ENCODE data around the gene MYLK. TPM values are rescaled to one million over a fixed set of nuclear protein-coding genes. Genes with fewer than 3 reads are reported as not detected.

Gene MYLK
- total and polyA plus RNA-seq, 11 donors, result 3.2 to 20.7 (median 12.4) TPM

- ATAC-seq, result no peak
- intact Hi-C loops (cut with DNase I), result no loop called here
- no peaks in the 10 kb centered on the region for H3K4me1 ChIP-seq
These were observed 153.3 kb downstream of the MYLK start for GRCh38 chr3:123730829-123731228.

GRCh38 chr3:123728991-123729390 is 155.1 kb downstream of the MYLK start:
- H3K27ac ChIP-seq, result no peak overlapping the region
- intact Hi-C loops (cut with DNase I), result no loop called here
- 93 to 96% (median 96%) methylated on average over 3 of the region's 3 CpGs for WGBS, 4 donors
- H3K4me3 ChIP-seq, result no peak overlapping the region
- DNase-seq (no peak), ATAC-seq (no peak)
- peaks cover 0 to 2% (median 0%) of the 10 kb centered on the region in 12 donors for H3K4me1 ChIP-seq
- H3K9me3 ChIP-seq, result no peaks in the 10 kb centered on the region
- no peaks in the 10 kb centered on the region for H3K27me3 ChIP-seq
- no peaks in the 10 kb centered on the region for H3K36me3 ChIP-seq
- TF ChIP-seq POLR2A (IDR thresholded peaks at IDR 0.05) (no peak), CTCF (IDR thresholded peaks at IDR 0.05) (no peak)

More at GRCh38 chr3:123730829-123731228, 153.3 kb downstream of the MYLK start:
- Histone ChIP-seq H3K9me3 (no peaks in the 10 kb centered on the region), H3K4me3 (no peak overlapping the region), H3K36me3 (no peaks in the 10 kb centered on the region), H3K27ac (no peak overlapping the region), H3K27me3 (no peaks in the 10 kb centered on the region)
- TF ChIP-seq POLR2A (IDR thresholded peaks at IDR 0.05) (no peak), CTCF (IDR thresholded peaks at IDR 0.05) (no peak)
- WGBS, 4 donors, result 81 to 87% (median 86%) methylated on average over 4 of the region's 4 CpGs
- DNase-seq, result no peak

- H3K4me1 ChIP-seq, result peaks cover 0 to 11% (median 3%) of the 10 kb centered on the region in 12 donors
- no peak overlapping the region for H3K4me3 ChIP-seq
- no peaks in the 10 kb centered on the region for H3K9me3 ChIP-seq
- no peaks in the 10 kb centered on the region for H3K36me3 ChIP-seq
- ATAC-seq (no peak), DNase-seq (no peak)
- 73 to 82% (median 77%) methylated on average over 2 of the region's 2 CpGs for WGBS, 4 donors
- intact Hi-C loops (cut with DNase I), result no loop called here
- no peak for TF ChIP-seq POLR2A (IDR thresholded peaks at IDR 0.05)
- TF ChIP-seq CTCF (IDR thresholded peaks at IDR 0.05), result no peak
- H3K27me3 ChIP-seq, result no peaks in the 10 kb centered on the region
- no peak overlapping the region for H3K27ac ChIP-seq
These were observed 156.1 kb downstream of the MYLK start for GRCh38 chr3:123728014-123728413.

DNA sequence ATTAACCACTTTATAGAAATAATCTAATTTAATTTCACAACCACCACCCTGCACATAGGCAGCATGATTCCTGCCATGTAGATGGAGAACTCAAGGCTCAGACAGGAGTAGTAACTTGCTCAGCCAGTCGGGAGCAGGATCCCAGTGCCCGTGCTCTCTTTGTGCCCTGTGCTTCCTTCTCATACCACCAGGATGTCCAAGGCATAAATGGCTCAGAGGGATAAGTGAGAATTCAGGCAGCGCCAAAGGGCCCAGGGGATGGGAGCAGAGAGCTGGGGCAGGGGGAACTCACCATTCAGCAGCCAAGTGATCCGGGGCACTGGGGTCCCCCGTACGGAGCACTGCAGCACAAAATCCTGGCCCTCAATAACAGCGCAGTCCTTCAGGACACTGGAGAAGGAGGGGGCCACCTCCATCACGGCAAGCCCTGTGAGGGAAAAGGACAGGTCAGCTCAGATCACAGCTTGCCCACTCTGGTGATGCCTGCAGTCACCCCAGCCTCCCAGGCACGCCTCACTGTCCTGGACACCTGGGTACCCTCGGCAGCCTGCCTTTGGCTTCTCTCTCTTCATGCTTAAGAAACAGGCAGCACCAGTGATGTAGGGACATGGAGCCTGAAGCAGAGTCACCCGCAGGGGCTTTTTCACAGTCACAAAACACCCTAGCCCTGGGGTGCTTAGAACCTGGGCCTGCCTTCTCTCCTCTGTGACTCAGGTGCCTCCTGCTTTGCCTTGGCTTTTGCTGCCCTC is 158.3 kb downstream of the MYLK start:
- no peaks in the 10 kb centered on the region for H3K36me3 ChIP-seq
- no peak overlapping the region for H3K4me3 ChIP-seq
- intact Hi-C loops (cut with DNase I), result no loop called here
- no peaks in the 10 kb centered on the region for H3K9me3 ChIP-seq
- H3K27ac ChIP-seq, result no peak overlapping the region
- DNase-seq (no peak), ATAC-seq (no peak)
- peaks cover 0 to 13% (median 3%) of the 10 kb centered on the region in 12 donors for H3K4me1 ChIP-seq
- WGBS, 4 donors, result 85 to 88% (median 87%) methylated on average over 11 of the region's 11 CpGs
- no peak for TF ChIP-seq POLR2A (IDR thresholded peaks at IDR 0.05)
- TF ChIP-seq CTCF (IDR thresholded peaks at IDR 0.05), result no peak
- H3K27me3 ChIP-seq, result no peaks in the 10 kb centered on the region
